H1 (cell line): ENCODE data around the gene NLRC5. TPM values are rescaled to one million over a fixed set of nuclear protein-coding genes. Genes with fewer than 3 reads are reported as not detected.

ENCODE experiments used
- CTCF ChIA-PET: fragments of 300-600 bp; sonication (Branson Sonifier 250); formaldehyde crosslinking; loops from one replicate; lab custom pipeline; 2021; ENCODE audit not compliant: partially characterized antibody; lab: Charles Lee
- POLR2A ChIA-PET: fragments of 300-600 bp; sonication (Branson Sonifier 250); formaldehyde crosslinking; loops from one replicate; lab custom pipeline; 2021; ENCODE audit warnings: inconsistent platforms; ENCODE audit not compliant: partially characterized antibody; lab: Charles Lee
- DNase-seq, 2 experiments: peaks; one replicate each; pipeline versions ENCODE4 v3.0.0 to v3.0.0-alpha.2; 2010 to 2022; ENCODE audit warnings: low spot score in 2 of 2, low read depth in 1 of 2, mixed read lengths in 1 of 2
- FAIRE-seq: peaks from 2 replicates; lab custom pipeline; 2011; peaks lifted over from hg19 to GRCh38; lab: Jason Lieb, UNC
- H2AFZ ChIP-seq: 2 replicates; pipeline ENCODE4 v1.8.1; 2012; ENCODE audit warnings: low read length, inconsistent platforms
- H2AK5ac ChIP-seq: 2 replicates; pipeline ENCODE4 v1.6.1; 2013; ENCODE audit warnings: low read depth, low read length
- H2BK120ac ChIP-seq: replicated peaks from 2 replicates; pipeline ENCODE3; 2013; ENCODE audit warnings: low read depth, low read length, inconsistent platforms
- H2BK12ac ChIP-seq: 2 replicates; pipeline ENCODE4 v1.6.1; 2013; ENCODE audit warnings: low read depth, low read length
- H2BK15ac ChIP-seq: 2 replicates; pipeline ENCODE4 v1.6.1; 2013; ENCODE audit warnings: low read length
- H2BK20ac ChIP-seq: 2 replicates; pipeline ENCODE4 v1.6.1; 2013; ENCODE audit warnings: low read length
- H2BK5ac ChIP-seq: 2 replicates; pipeline ENCODE4 v1.6.1; 2013; ENCODE audit warnings: low read depth, low read length
- H3K14ac ChIP-seq: 2 replicates; pipeline ENCODE4 v1.6.1; 2013; ENCODE audit warnings: inconsistent platforms; ENCODE audit not compliant: insufficient read length
- H3K18ac ChIP-seq: 2 replicates; pipeline ENCODE4 v1.6.1; 2013; ENCODE audit warnings: low read length; ENCODE audit errors: extremely low read depth
- H3K23ac ChIP-seq: 2 replicates; pipeline ENCODE4 v1.6.1; 2013; ENCODE audit warnings: inconsistent platforms; ENCODE audit not compliant: insufficient read length
- H3K23me2 ChIP-seq: 2 replicates; pipeline ENCODE4 v1.6.1; 2013; ENCODE audit warnings: low read depth, low read length
- H3K27ac ChIP-seq: 2 replicates; pipeline ENCODE4 v1.6.1; 2011; ENCODE audit warnings: low read depth, low read length, inconsistent platforms
- H3K27me3 ChIP-seq, 4 experiments: replicated peaks in 1 of 4; 1 replicate in 1 of 4; 2 replicates in 3 of 4; pipeline versions ENCODE4 v1.6.1 to v1.8.1; 2011 to 2013; ENCODE audit warnings: low read length in 3 of 4, mild to moderate bottlenecking in 3 of 4, inconsistent platforms in 2 of 4, mixed read lengths in 2 of 4, moderate library complexity in 1 of 4; ENCODE audit not compliant: control insufficient read depth in 3 of 4, insufficient read depth in 3 of 4; ENCODE audit errors: extremely low read depth in 1 of 4
- H3K36me3 ChIP-seq, 4 experiments: 2 replicates each; pipeline versions ENCODE4 v1.6.1 to v1.8.1; 2011 to 2013; ENCODE audit warnings: mild to moderate bottlenecking in 4 of 4, low read length in 3 of 4, moderate library complexity in 2 of 4, control low read depth in 1 of 4, inconsistent platforms in 1 of 4; ENCODE audit not compliant: insufficient read depth in 4 of 4, control insufficient read depth in 2 of 4
- H3K4ac ChIP-seq: replicated peaks from 2 replicates; pipeline ENCODE3; 2013; ENCODE audit warnings: low read length, low read depth, mixed read lengths, inconsistent platforms; ENCODE audit not compliant: insufficient read length
- H3K4me1 ChIP-seq, 4 experiments: replicated peaks in 1 of 4; 1 replicate in 1 of 4; 2 replicates in 3 of 4; pipeline versions ENCODE4 v1.6.1 to v1.8.1; 2011 to 2013; ENCODE audit warnings: low read length in 3 of 4, inconsistent platforms in 2 of 4, mixed read lengths in 1 of 4; ENCODE audit not compliant: insufficient read depth in 4 of 4, control insufficient read depth in 3 of 4
- H3K4me2 ChIP-seq, 2 experiments: 2 replicates each; pipeline versions ENCODE4 v1.6.1 to v1.8.1; 2011 to 2013; ENCODE audit warnings: low read depth in 2 of 2, low read length in 2 of 2, control low read depth in 1 of 2, inconsistent platforms in 1 of 2, mild to moderate bottlenecking in 1 of 2; ENCODE audit not compliant: insufficient read depth in 1 of 2
- H3K4me3 ChIP-seq, 4 experiments: fragments of 200-600, 300-600 bp in 1 of 4; sonication (generic), shearing (Covaris generic), sonication (Bioruptor Twin) in 1 of 4; 2 replicates each; pipeline versions ENCODE4 v1.5.1 to v1.8.1; 2011 to 2016; ENCODE audit warnings: low read length in 4 of 4, low read depth in 3 of 4, control low read depth in 2 of 4, inconsistent platforms in 2 of 4, mild to moderate bottlenecking in 2 of 4, mixed read lengths in 1 of 4, moderate library complexity in 1 of 4; ENCODE audit not compliant: insufficient read depth in 2 of 4; ENCODE audit errors: extremely low read depth in 1 of 4
- H3K56ac ChIP-seq: replicated peaks from 2 replicates; pipeline ENCODE3; 2013; ENCODE audit warnings: low read depth, mild to moderate bottlenecking, mixed read lengths, low read length, inconsistent platforms; ENCODE audit not compliant: insufficient read length
- H3K79me1 ChIP-seq: 2 replicates; pipeline ENCODE4 v1.6.1; 2013; ENCODE audit warnings: low read depth, low read length, control low read depth
- H3K79me2 ChIP-seq, 2 experiments: 2 replicates each; pipeline versions ENCODE4 v1.6.1 to v1.8.1; 2012 to 2013; ENCODE audit warnings: low read length in 2 of 2, mild to moderate bottlenecking in 2 of 2, inconsistent platforms in 1 of 2; ENCODE audit not compliant: insufficient read depth in 2 of 2, control insufficient read depth in 1 of 2
- H3K9ac ChIP-seq, 4 experiments: replicated peaks in 1 of 4; 1 replicate in 1 of 4; 2 replicates in 3 of 4; pipeline versions ENCODE4 v1.6.1 to v1.8.1; 2011 to 2013; ENCODE audit warnings: low read depth in 3 of 4, low read length in 3 of 4, control low read depth in 2 of 4, mild to moderate bottlenecking in 2 of 4, moderate library complexity in 2 of 4, inconsistent platforms in 1 of 4; ENCODE audit errors: extremely low read depth in 1 of 4
- H3K9me3 ChIP-seq, 2 experiments: 2 replicates each; pipeline versions ENCODE4 v1.6.1 to v1.8.1; 2012 to 2013; ENCODE audit warnings: mild to moderate bottlenecking in 2 of 2, moderate library complexity in 2 of 2, control low read depth in 1 of 2, inconsistent platforms in 1 of 2, low read depth in 1 of 2, low read length in 1 of 2, mixed read lengths in 1 of 2; ENCODE audit not compliant: insufficient read depth in 2 of 2
- H4K20me1 ChIP-seq, 2 experiments: replicated peaks in 1 of 2; 2 replicates each; pipeline versions ENCODE3 to v1.8.1; 2011 to 2013; ENCODE audit warnings: inconsistent platforms in 2 of 2, low read length in 2 of 2, mild to moderate bottlenecking in 1 of 2; ENCODE audit not compliant: insufficient read depth in 2 of 2, control insufficient read depth in 1 of 2
- H4K5ac ChIP-seq: 2 replicates; pipeline ENCODE4 v1.6.1; 2013; ENCODE audit warnings: low read length, low read depth, mixed read lengths, inconsistent platforms; ENCODE audit not compliant: insufficient read length
- H4K8ac ChIP-seq: 2 replicates; pipeline ENCODE4 v1.8.0; 2013; ENCODE audit warnings: mild to moderate bottlenecking, moderate library complexity, low read length, inconsistent platforms; ENCODE audit not compliant: insufficient read depth; ENCODE audit errors: extremely low read depth
- H4K91ac ChIP-seq: replicated peaks from 2 replicates; pipeline ENCODE3; 2013; ENCODE audit warnings: low read length, mixed read lengths, inconsistent platforms; ENCODE audit not compliant: insufficient read length
- BACH1 ChIP-seq: IDR thresholded peaks from 2 replicates; pipeline ENCODE4 v1.6.1; 2012; ENCODE audit warnings: low read length, improper control_type of control experiment
- E2F6 ChIP-seq: IDR thresholded peaks from 2 replicates; pipeline ENCODE4 v1.6.1; 2012; ENCODE audit warnings: inconsistent platforms
- KDM1A ChIP-seq: fragments of 200-600, 300-600 bp; sonication (generic); IDR thresholded peaks from 2 replicates; pipeline ENCODE4 v1.7.1; 2016; ENCODE audit warnings: mild to moderate bottlenecking, low read length, borderline replicate concordance
- POLR2AphosphoS5 ChIP-seq: IDR thresholded peaks from 2 replicates; pipeline ENCODE4 v1.6.1; 2011; ENCODE audit warnings: low read depth, low read length
- polyA plus RNA-seq, 7 experiments: library from polyadenylated mRNA; depleted of rRNA in 3 of 7; stranded (reverse) in 5 of 7; unstranded in 2 of 7; fragments of >200 nt in 5 of 7; fragments of 200-250 nt in 2 of 7; gene quantifications; 1 replicate in 5 of 7; 2 replicates in 1 of 7; 4 replicates in 1 of 7; pipeline versions ENCODE4 v1.2.1 to v1.2.3, GENCODE V29; 2011 to 2013; ENCODE audit warnings: missing spikeins in 2 of 7, mixed read lengths in 2 of 7
- total RNA-seq: library from RNA; stranded (reverse); fragmentation: NEBNext Ultra II Directional; extraction: Animal tissue kit (Norgen Biotek cat#: 25700); gene quantifications from 2 replicates; pipeline ENCODE4 v1.2.1, GENCODE V29; 2021

Gene NLRC5
- total and polyA plus RNA-seq, 2 of the 8 experiments (the other 6 are each of a cell fraction or from before 2014, with no cell fraction given): 2.2 to 3.2 TPM

- Histone ChIP-seq H4K20me1 (no peaks in the 10 kb centered on the region), H2AK5ac (no peak overlapping the region), H3K36me3 (no peaks in the 10 kb centered on the region), H4K91ac (no peak overlapping the region), H3K18ac (no peak overlapping the region), H2AFZ (no peak overlapping the region), H3K79me1 (no peaks in the 10 kb centered on the region), H3K79me2 (no peaks in the 10 kb centered on the region), H4K5ac (no peak overlapping the region), H3K9ac (no peak overlapping the region), H3K56ac (no peak overlapping the region), H3K9me3 (no peaks in the 10 kb centered on the region), H3K23me2 (no peaks in the 10 kb centered on the region), H3K4ac (no peak overlapping the region), H2BK15ac (no peak overlapping the region), H2BK20ac (no peak overlapping the region), H3K23ac (no peak overlapping the region), H3K14ac (no peak overlapping the region), H2BK5ac (no peak overlapping the region), H4K8ac (no peak overlapping the region), H3K4me1 (peaks cover 0 to 4% (median 0%) of the 10 kb centered on the region in 4 experiments; a peak in 1 of 7 replicates), H3K4me3 (no peak overlapping the region), H2BK12ac (no peak overlapping the region), H3K4me2 (no peak overlapping the region), H2BK120ac (no peak overlapping the region), H3K27me3 (no peaks in the 10 kb centered on the region), H3K27ac (no peak overlapping the region)
- TF ChIP-seq POLR2AphosphoS5: no peak
- TF ChIP-seq E2F6: no peak
- peak; percentile 55; the same call in 1 of the 2 replicates for TF ChIP-seq KDM1A
- TF ChIP-seq BACH1: no peak
- CTCF ChIA-PET: interaction anchor here (0.9 to 7.0 kb wide), 5 partner anchors 11 to 103 kb away, joined by 3 to 100 read pairs (median 4); partner anchors contain the start of gene CPNE2
- DNase-seq (no peak), FAIRE-seq (no peak)
- POLR2A ChIA-PET: no interaction called here
Measured at GRCh38 chr16:57081744-57082143, 92.4 kb downstream of the NLRC5 start.
